ENCODE measurements around the gene FIP1L1. TPM values are rescaled to one million over a fixed set of nuclear protein-coding genes. Genes with fewer than 3 reads are reported as not detected.
A peak's percentile ranks its signal among the peaks of the same experiment; 100 is the strongest.

FIP1L1 gene
- total RNA-seq, 1 experiment from 2014 or later, result 103 TPM

- no peaks in the 10 kb centered on the region for H3K4me1 Mint-ChIP-seq (ENCODE audit: insufficient read depth, unreplicated experiment)
- BruUV-seq (replicated peaks), result no TSS peak
- intact Hi-C loops (cut with micrococcal nuclease), result no loop called here
- no peaks in the 10 kb centered on the region for H3K27me3 Mint-ChIP-seq (ENCODE audit: insufficient read depth, unreplicated experiment)
- ChIA-PET POLR2A (no interaction called here), CTCF (interaction anchor here (0.6 to 1.2 kb wide), 3 partner anchors 10 to 803 kb away, joined by 3 to 4 read pairs (median 3); no protein-coding TSS in a partner anchor)
- no peaks in the 10 kb centered on the region for H3K9me3 Mint-ChIP-seq (ENCODE audit: unreplicated experiment)
- no peak for TF ChIP-seq CTCF (IDR thresholded peaks at IDR 0.05; ENCODE audit: unreplicated experiment)
- H3K27ac Mint-ChIP-seq (ENCODE audit: low read depth, unreplicated experiment), result no peak overlapping the region
- DNase-seq (ENCODE audit: unreplicated experiment), result no peak
- H3K36me3 Mint-ChIP-seq (ENCODE audit: insufficient read depth, unreplicated experiment), result peaks cover 62% of the 10 kb centered on the region
- no peak overlapping the region for H3K4me3 Mint-ChIP-seq (ENCODE audit: unreplicated experiment)
Measured at GRCh38 chr4:53431052-53431451, 53.6 kb downstream of the FIP1L1 start.

- Mint-ChIP-seq H3K4me3 (ENCODE audit: unreplicated experiment) (no peak overlapping the region), H3K27ac (ENCODE audit: low read depth, unreplicated experiment) (peak overlapping the region; percentile 37), H3K27me3 (ENCODE audit: insufficient read depth, unreplicated experiment) (no peaks in the 10 kb centered on the region), H3K4me1 (ENCODE audit: insufficient read depth, unreplicated experiment) (no peaks in the 10 kb centered on the region), H3K36me3 (ENCODE audit: insufficient read depth, unreplicated experiment) (peaks cover 69% of the 10 kb centered on the region), H3K9me3 (ENCODE audit: unreplicated experiment) (no peaks in the 10 kb centered on the region)
- CTCF ChIA-PET, result interaction anchor here (0.7 to 1.6 kb wide), 2 partner anchors 11 to 849 kb away, joined by 3 to 5 read pairs; no protein-coding TSS in a partner anchor
- POLR2A ChIA-PET, result interaction anchor here (1.2 kb wide), 1 partner anchor 11 kb away, joined by 3 read pairs; no protein-coding TSS in a partner anchor
- intact Hi-C loops (cut with micrococcal nuclease), result no loop called here
- no peak for TF ChIP-seq CTCF (IDR thresholded peaks at IDR 0.05; ENCODE audit: unreplicated experiment)
- DNase-seq (ENCODE audit: unreplicated experiment), result no peak
- BruUV-seq (replicated peaks), result no TSS peak
Measured at GRCh38 chr4:53432528-53433424, 55.3 kb downstream of the FIP1L1 start.

- peaks cover 2% of the 10 kb centered on the region for H3K4me1 Mint-ChIP-seq (ENCODE audit: insufficient read depth, unreplicated experiment)
- H3K27ac Mint-ChIP-seq (ENCODE audit: low read depth, unreplicated experiment), result no peak overlapping the region
- no TSS peak for BruUV-seq (replicated peaks)
- H3K9me3 Mint-ChIP-seq (ENCODE audit: unreplicated experiment), result no peaks in the 10 kb centered on the region
- intact Hi-C loops (cut with micrococcal nuclease), result no loop called here
- no peaks in the 10 kb centered on the region for H3K27me3 Mint-ChIP-seq (ENCODE audit: insufficient read depth, unreplicated experiment)
- DNase-seq (ENCODE audit: unreplicated experiment), result no peak
- ChIA-PET CTCF (no interaction called here), POLR2A (no interaction called here)
- H3K36me3 Mint-ChIP-seq (ENCODE audit: insufficient read depth, unreplicated experiment), result peaks cover 63% of the 10 kb centered on the region
- TF ChIP-seq CTCF (IDR thresholded peaks at IDR 0.05; ENCODE audit: unreplicated experiment), result no peak
- H3K4me3 Mint-ChIP-seq (ENCODE audit: unreplicated experiment), result no peak overlapping the region
Measured at GRCh38 chr4:53436251-53436650, 58.8 kb downstream of the FIP1L1 start.

GRCh38 chr4:53441564-53441963, 64.1 kb downstream of the FIP1L1 start:
- H3K27me3 Mint-ChIP-seq (ENCODE audit: insufficient read depth, unreplicated experiment), result no peaks in the 10 kb centered on the region
- POLR2A ChIA-PET, result no interaction called here
- H3K36me3 Mint-ChIP-seq (ENCODE audit: insufficient read depth, unreplicated experiment), result peaks cover 86% of the 10 kb centered on the region
- no peaks in the 10 kb centered on the region for H3K9me3 Mint-ChIP-seq (ENCODE audit: unreplicated experiment)
- intact Hi-C loops (cut with micrococcal nuclease), result no loop called here
- CTCF ChIA-PET, result no interaction called here
- DNase-seq (ENCODE audit: unreplicated experiment), result no peak
- H3K4me3 Mint-ChIP-seq (ENCODE audit: unreplicated experiment), result no peak overlapping the region
- peaks cover 6% of the 10 kb centered on the region for H3K4me1 Mint-ChIP-seq (ENCODE audit: insufficient read depth, unreplicated experiment)
- H3K27ac Mint-ChIP-seq (ENCODE audit: low read depth, unreplicated experiment), result peak overlapping the region; percentile 51
- TF ChIP-seq CTCF (IDR thresholded peaks at IDR 0.05; ENCODE audit: unreplicated experiment), result no peak
- BruUV-seq (replicated peaks), result no TSS peak
